ENCODE measurements around the gene SPINK1.
A peak's percentile ranks its signal among the peaks of the same experiment; 100 is the strongest.

The SPINK1 gene

DNA sequence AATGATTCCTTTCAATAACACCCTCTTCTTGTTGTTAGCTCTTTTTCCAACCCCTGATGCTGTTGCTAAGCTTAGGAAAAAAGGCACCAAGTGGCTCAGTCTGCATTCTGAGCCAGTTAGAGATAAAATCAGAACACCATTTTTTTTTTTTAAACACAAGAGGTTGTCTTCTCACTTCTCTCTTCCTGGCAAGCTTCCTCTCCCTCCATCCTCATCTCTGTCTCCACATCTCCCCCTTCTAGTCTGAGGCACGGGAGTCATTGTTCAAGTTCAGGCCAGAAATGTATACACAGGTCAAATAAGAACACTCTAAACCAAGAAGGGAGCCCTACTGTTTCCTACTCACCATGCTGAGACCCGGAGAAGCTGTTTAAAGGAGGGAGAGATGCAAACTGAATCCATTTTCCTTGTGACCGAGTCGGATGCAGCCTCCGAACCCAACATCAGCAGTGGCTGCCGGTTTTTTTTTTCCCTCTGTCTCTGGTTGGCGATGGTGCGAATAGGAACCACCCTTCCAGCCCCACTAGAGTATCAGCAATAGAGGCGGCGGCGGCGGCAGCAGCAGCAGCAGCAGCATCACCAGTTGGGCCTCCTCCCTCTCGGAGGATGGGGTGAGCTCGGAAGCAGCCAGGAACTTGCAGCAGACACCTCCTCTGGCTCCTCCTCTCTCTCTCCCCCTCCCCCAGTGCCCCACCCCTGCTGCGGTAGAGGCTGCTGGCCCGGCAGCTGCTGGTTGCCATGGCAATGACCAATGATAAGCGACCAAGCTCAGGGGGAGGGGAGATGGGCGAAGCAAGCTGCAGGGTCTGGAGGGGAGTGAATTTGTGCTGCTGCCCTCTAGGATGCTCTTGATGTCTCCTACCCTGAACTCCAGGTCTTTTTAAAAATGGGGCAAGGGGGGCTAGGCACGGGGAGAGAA is 49.1 kb downstream of the SPINK1 start, which contains the start of gene JAKMIP2:
Gene JAKMIP2, minus strand, starts transcription at position 619 of the 919 bp plus-strand sequence. CDS start 110,922 bp downstream, outside the sequence.
- POLR2A ChIA-PET, result no interaction called here
- CTCF ChIA-PET, result interaction anchor here (1.1 to 1.2 kb wide), 2 partner anchors 13 to 40 kb away, joined by 3 to 4 read pairs; no protein-coding TSS in a partner anchor
- peak; percentile 16 for DNase-seq (ENCODE audit: extremely low spot score)
- TF ChIP-seq, protein P1, sequence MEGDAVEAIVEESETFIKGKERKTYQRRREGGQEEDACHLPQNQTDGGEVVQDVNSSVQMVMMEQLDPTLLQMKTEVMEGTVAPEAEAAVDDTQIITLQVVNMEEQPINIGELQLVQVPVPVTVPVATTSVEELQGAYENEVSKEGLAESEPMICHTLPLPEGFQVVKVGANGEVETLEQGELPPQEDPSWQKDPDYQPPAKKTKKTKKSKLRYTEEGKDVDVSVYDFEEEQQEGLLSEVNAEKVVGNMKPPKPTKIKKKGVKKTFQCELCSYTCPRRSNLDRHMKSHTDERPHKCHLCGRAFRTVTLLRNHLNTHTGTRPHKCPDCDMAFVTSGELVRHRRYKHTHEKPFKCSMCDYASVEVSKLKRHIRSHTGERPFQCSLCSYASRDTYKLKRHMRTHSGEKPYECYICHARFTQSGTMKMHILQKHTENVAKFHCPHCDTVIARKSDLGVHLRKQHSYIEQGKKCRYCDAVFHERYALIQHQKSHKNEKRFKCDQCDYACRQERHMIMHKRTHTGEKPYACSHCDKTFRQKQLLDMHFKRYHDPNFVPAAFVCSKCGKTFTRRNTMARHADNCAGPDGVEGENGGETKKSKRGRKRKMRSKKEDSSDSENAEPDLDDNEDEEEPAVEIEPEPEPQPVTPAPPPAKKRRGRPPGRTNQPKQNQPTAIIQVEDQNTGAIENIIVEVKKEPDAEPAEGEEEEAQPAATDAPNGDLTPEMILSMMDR (IDR thresholded peaks at IDR 0.05; ENCODE audit: control extremely low read depth, extremely low read depth, low read depth, missing control alignments), result no peak

- ChIA-PET CTCF (no interaction called here), POLR2A (no interaction called here)
- TF ChIP-seq, protein P1 (IDR thresholded peaks at IDR 0.05; ENCODE audit: control extremely low read depth, extremely low read depth, low read depth, missing control alignments), result no peak
- no peak for DNase-seq (ENCODE audit: extremely low spot score)
Measured at GRCh38 chr5:147780924-147781573, 50.4 kb downstream of the SPINK1 start.

DNA sequence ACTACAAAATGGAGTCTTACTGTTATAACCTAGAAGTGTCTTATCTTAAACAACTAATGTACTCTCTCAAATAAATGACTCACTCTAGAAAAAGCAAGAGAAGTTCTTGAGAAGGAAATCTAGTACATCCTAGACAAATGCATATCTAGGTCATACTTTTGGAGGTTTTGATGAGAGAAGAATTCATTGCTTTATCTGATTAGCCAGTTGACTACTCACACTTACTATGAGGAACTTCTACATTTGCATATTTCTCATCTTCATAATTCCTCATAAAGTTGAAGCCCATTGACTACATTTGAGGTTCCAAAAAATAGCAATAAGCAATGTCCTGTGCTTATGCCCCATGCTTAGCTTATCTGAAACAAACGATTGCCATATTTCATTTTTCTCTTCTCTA is 51.8 kb downstream of the SPINK1 start:
- POLR2A ChIA-PET, result no interaction called here
- TF ChIP-seq, protein P1 (IDR thresholded peaks at IDR 0.05; ENCODE audit: control extremely low read depth, extremely low read depth, low read depth, missing control alignments), result no peak
- no peak for DNase-seq (ENCODE audit: extremely low spot score)
- CTCF ChIA-PET, result no interaction called here

DNA sequence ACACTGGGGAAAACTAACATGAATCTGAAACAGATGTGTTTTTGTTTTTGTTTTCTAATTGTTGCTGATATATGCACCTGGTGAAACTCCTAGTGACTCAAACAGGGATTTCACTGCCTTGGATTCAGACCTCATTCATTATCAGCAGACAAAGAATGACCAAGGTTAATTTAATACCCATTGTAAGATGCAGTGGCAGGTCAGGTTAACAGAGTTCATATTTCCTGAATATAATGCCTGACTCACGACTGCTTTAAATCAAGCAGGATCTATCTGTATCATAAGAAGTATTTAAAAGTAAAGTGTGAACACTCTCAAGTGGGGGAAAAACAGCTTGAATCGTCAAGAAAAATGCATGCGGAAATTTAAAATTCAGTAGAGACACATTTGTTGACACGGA is 54.5 kb downstream of the SPINK1 start:
- TF ChIP-seq, protein P1 (IDR thresholded peaks at IDR 0.05; ENCODE audit: control extremely low read depth, extremely low read depth, low read depth, missing control alignments), result no peak

More for the DNA sequence above, 54.5 kb downstream of the SPINK1 start:
- no peak for DNase-seq (ENCODE audit: extremely low spot score)
- CTCF ChIA-PET, result no interaction called here
- POLR2A ChIA-PET, result no interaction called here
